Activated CD4-positive, alpha-beta T cell treated with anti-CD3 and anti-CD28 coated beads for 36 hours (primary cell): ENCODE measurements around the gene RNF151. TPM values are rescaled to one million over a fixed set of nuclear protein-coding genes. Genes with fewer than 3 reads are reported as not detected.
A peak's percentile ranks its signal among the peaks of the same experiment; 100 is the strongest.
"Not testable (repeated sequence)": the region's sequence is repeated elsewhere in the genome, so short reads cannot be mapped to it uniquely, and the experiment has no call there.

Source experiments
- ATAC-seq: fragments of 200-7000 bp; cut with Tn5 transposase; one replicate; pipeline ENCODE4 v1.10.0; 2021; ENCODE audit warnings: mild to moderate bottlenecking, moderate library complexity
- CTCF ChIA-PET: fragments of 350-600 bp; sonication (Branson Sonifier 250); formaldehyde crosslinking; loops from one replicate; lab custom pipeline; 2021; ENCODE audit warnings: antibody characterized with exemption; lab: Charles Lee
- POLR2A ChIA-PET: fragments of 350-600 bp; sonication (Branson Sonifier 250); formaldehyde crosslinking; loops from one replicate; lab custom pipeline; 2021; ENCODE audit warnings: antibody characterized with exemption, inconsistent platforms; lab: Charles Lee
- DNase-seq: peaks from one replicate; pipeline ENCODE4 v3.0.0-alpha.2; 2020
- H3K27ac Mint-ChIP-seq: one replicate; pipeline ENCODE4 v1.8.0; 2021; ENCODE audit warnings: mixed read lengths
- H3K27me3 Mint-ChIP-seq: one replicate; pipeline ENCODE4 v1.8.0; 2021; ENCODE audit warnings: mixed read lengths
- H3K36me3 Mint-ChIP-seq: one replicate; pipeline ENCODE4 v1.8.0; 2021; ENCODE audit warnings: low read depth, mixed read lengths
- H3K4me1 Mint-ChIP-seq: one replicate; pipeline ENCODE4 v1.8.0; 2021; ENCODE audit warnings: mixed read lengths
- H3K4me3 Mint-ChIP-seq: one replicate; pipeline ENCODE4 v1.8.0; 2021; ENCODE audit warnings: mild to moderate bottlenecking, moderate library complexity, mixed read lengths
- H3K9me3 Mint-ChIP-seq: one replicate; pipeline ENCODE4 v1.8.0; 2021; ENCODE audit warnings: low read depth, mixed read lengths
- intact Hi-C, 2 experiments: fragments of 100-400 bp; cut with DNase I in 1 of 2; cut with micrococcal nuclease in 1 of 2; formaldehyde crosslinking; loops; one replicate each; pipeline versions ENCODE4 v1.14.2 to v1.15.1; 2022 to 2024; cut with DNase I, micrococcal nuclease
- total RNA-seq, 2 experiments: library from RNA; stranded (reverse); gene quantifications; one replicate each; pipeline ENCODE4 v1.2.3, GENCODE V29; 2021

RNF151 gene
- total RNA-seq, 2 experiments from 2014 or later = not detected

GRCh38 chr16:1926271-1926670, 40.4 kb upstream of the RNF151 start:
- CTCF ChIA-PET = interaction anchor here (3.3 kb wide), 1 partner anchor 14 kb away, joined by 16 read pairs; no protein-coding TSS in a partner anchor

GRCh38 chr16:1929105-1929504, 37.6 kb upstream of the RNF151 start:
- DNase-seq (peak; percentile 49), ATAC-seq (peak; percentile 33)
- H3K36me3 Mint-ChIP-seq = no peaks in the 10 kb centered on the region
- intact Hi-C loops = loop anchor here (1.0 to 2.0 kb wide), 9 partner anchors 14 to 318 kb away; partner anchors contain the start of genes MSRB1 (in 2 of the 2), HAGH (in 1 of the 2), MEIOB (in 1 of the 2) and MRPS34 (in 1 of the 2)
- H3K9me3 Mint-ChIP-seq = no peaks in the 10 kb centered on the region
- H3K4me3 Mint-ChIP-seq = peak overlapping the region; percentile 58
- ChIA-PET POLR2A (interaction anchor here (0.6 kb wide), 1 partner anchor 23 kb away, joined by 3 read pairs; no protein-coding TSS in a partner anchor), CTCF (interaction anchor here (0.6 to 3.3 kb wide), 12 partner anchors 8 to 456 kb away, joined by 3 to 16 read pairs (median 4); partner anchors contain the start of genes JPT2, NUBP2 and SPSB3)
- H3K4me1 Mint-ChIP-seq = peaks cover 2% of the 10 kb centered on the region
- no peak overlapping the region for H3K27ac Mint-ChIP-seq
- peaks cover 5% of the 10 kb centered on the region for H3K27me3 Mint-ChIP-seq

More at GRCh38 chr16:1926271-1926670, 40.4 kb upstream of the RNF151 start:
- DNase-seq (no peak), ATAC-seq (no peak)
- no peaks in the 10 kb centered on the region for H3K36me3 Mint-ChIP-seq
- peaks cover 19% of the 10 kb centered on the region for H3K27me3 Mint-ChIP-seq
- H3K4me1 Mint-ChIP-seq = peaks cover 2% of the 10 kb centered on the region
- no peak overlapping the region for H3K27ac Mint-ChIP-seq
- no peaks in the 10 kb centered on the region for H3K9me3 Mint-ChIP-seq
- POLR2A ChIA-PET = no interaction called here
- intact Hi-C loops = no loop called here
- no peak overlapping the region for H3K4me3 Mint-ChIP-seq

DNA sequence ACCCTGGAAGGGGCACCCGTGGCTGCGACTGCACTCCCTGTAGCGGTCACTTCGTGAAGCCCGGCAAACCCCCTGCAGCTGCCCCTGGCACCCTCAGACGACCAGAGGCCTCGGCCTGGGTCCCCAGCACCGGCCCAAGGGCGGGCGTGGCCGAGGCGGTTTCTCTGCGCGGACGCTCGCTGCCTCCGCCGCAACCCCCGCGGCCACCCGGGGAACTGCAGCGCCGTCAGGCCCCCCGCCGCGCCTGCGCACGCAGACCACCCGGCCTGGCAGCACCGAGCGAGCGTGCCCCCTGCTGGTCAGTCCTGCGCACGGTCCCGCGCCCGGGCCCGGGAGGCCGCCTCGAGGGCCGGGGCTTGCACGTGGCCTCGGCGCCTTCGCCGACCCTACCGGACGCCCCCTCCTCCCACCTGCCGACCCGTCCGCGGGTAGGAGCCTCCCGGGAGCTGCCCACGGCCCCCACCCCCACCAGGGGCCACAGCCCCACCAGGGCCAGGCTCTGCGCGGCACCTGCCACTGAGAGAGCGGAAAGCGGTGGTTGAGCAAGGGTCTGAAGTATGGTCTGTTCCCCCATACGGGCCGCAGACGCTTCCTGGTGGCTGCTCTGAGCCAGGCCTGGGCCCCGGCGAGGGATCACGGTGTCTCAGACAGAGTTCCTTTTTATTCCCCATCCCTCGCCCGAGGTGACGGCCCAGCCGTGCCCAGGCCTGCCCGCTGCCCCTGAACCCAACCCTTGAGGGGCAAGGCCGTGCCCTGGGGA, 36.9 kb upstream of the RNF151 start:
- peak overlapping the region; percentile 47 for H3K4me3 Mint-ChIP-seq
- DNase-seq (peak; percentile 96), ATAC-seq (peak; percentile 98)
- ChIA-PET CTCF (interaction anchor here (0.6 to 3.3 kb wide), 10 partner anchors 11 to 252 kb away, joined by 3 to 16 read pairs (median 4); partner anchors contain the start of genes JPT2, NUBP2 and SPSB3), POLR2A (no interaction called here)
- intact Hi-C loops = loop anchor here (1.0 to 2.0 kb wide), 9 partner anchors 14 to 319 kb away; partner anchors contain the start of genes MSRB1 (in 2 of the 2), HAGH (in 1 of the 2), MEIOB (in 1 of the 2) and MRPS34 (in 1 of the 2)
- H3K9me3 Mint-ChIP-seq = no peaks in the 10 kb centered on the region
- peaks cover 2% of the 10 kb centered on the region for H3K4me1 Mint-ChIP-seq
- peaks cover under 1% of the 10 kb centered on the region for H3K27me3 Mint-ChIP-seq
- H3K36me3 Mint-ChIP-seq = no peaks in the 10 kb centered on the region
- no peak overlapping the region for H3K27ac Mint-ChIP-seq

DNA sequence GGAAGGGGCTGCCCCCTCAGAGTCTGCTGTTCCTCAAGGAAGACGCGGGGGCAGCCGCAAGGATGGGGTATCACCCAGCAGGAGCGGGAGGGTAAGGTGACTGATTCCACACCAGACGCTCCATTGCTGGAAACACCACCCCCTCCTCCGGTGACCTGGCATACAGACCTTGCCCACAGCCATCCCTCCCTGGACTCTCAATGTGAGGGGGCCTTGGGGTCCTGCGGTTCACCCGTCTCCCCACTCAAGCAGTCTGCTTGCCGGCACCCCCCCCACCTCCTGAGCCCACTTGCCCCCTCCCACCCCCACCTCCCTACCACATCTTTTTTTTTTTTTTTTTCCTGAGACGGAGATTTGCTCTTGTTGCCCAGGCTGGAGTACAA, 36.3 kb upstream of the RNF151 start:
- Mint-ChIP-seq H3K36me3 (no peaks in the 10 kb centered on the region), H3K4me1 (peaks cover 2% of the 10 kb centered on the region), H3K27me3 (no peaks in the 10 kb centered on the region), H3K4me3 (no peak overlapping the region), H3K27ac (no peak overlapping the region), H3K9me3 (no peaks in the 10 kb centered on the region)
- intact Hi-C loops = no loop called here
- POLR2A ChIA-PET = no interaction called here
- ATAC-seq (no peak), DNase-seq (no peak)
- CTCF ChIA-PET = interaction anchor here (0.6 to 1.7 kb wide), 4 partner anchors 66 to 149 kb away, joined by 3 to 6 read pairs (median 4); no protein-coding TSS in a partner anchor

- Mint-ChIP-seq H3K27me3 (no peaks in the 10 kb centered on the region), H3K4me1 (peaks cover 2% of the 10 kb centered on the region), H3K4me3 (no peak overlapping the region), H3K27ac (no peak overlapping the region), H3K9me3 (no peaks in the 10 kb centered on the region), H3K36me3 (no peaks in the 10 kb centered on the region)
- intact Hi-C loops = no loop called here
- CTCF ChIA-PET = no interaction called here
- ATAC-seq (no peak), DNase-seq (no peak)
- POLR2A ChIA-PET = no interaction called here
Observed at GRCh38 chr16:1932050-1933028, 34.3 kb upstream of the RNF151 start.

- ChIA-PET POLR2A (no interaction called here), CTCF (no interaction called here)
- peaks cover 2% of the 10 kb centered on the region for H3K4me1 Mint-ChIP-seq
- H3K27ac Mint-ChIP-seq = no peak overlapping the region
- DNase-seq = no peak
- no peaks in the 10 kb centered on the region for H3K27me3 Mint-ChIP-seq
- H3K36me3 Mint-ChIP-seq = no peaks in the 10 kb centered on the region
- ATAC-seq = no peak
- intact Hi-C loops = no loop called here
- no peak overlapping the region for H3K4me3 Mint-ChIP-seq
- no peaks in the 10 kb centered on the region for H3K9me3 Mint-ChIP-seq
Observed at GRCh38 chr16:1933097-1933661, 33.5 kb upstream of the RNF151 start.

DNA sequence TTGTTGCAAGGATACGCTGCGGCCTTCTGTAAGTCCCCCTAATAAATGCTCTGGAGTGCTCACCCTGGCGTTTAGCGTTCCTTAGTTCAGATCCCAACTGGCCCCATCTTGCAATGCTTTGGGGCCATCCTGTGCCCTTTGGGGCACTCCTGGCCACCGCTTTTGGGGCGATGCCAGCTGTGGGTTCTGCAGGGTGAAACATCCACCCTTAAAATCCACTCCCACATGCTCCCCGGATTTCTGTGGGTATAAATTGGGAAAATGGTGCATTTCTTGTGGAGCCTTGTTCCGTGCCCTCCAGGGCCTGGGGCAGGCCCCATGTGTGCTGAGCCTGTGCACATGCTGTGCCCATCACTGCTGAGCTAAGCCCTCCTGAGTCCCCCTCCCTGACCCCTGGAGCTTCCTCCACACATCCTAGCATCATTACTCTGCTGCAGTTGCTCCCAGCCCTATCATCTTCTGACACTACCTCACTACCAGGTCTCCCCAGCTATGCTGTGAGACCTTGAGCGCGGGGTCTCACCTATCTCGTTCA, 29.6 kb upstream of the RNF151 start:
- CTCF ChIA-PET = interaction anchor here (0.9 kb wide), 1 partner anchor 8 kb away, joined by 3 read pairs; no protein-coding TSS in a partner anchor
- ATAC-seq = no peak

DNA sequence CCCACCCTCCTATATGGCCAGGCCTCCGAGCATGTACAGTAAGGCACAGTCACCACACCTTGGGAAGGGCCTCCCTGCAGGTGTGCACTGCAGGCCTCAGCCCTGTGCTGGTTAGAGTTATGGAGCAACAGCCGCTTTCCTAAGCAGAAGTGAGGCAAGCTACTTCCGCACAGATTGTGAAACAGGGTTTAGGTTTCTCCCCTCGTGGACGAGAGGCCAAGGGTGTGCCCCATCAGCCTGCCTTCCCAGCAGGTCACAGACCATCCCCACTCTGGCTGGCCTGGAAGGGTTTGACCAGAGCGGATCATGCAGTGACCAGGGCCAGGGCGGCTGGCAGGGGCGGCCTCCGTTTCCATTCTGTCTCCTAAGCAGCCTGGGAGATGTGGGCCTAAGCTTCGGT, 28.3 kb upstream of the RNF151 start:
- CTCF ChIA-PET = interaction anchor here (4.3 kb wide), 1 partner anchor 10 kb away, joined by 16 read pairs; no protein-coding TSS in a partner anchor
- POLR2A ChIA-PET = no interaction called here
- peaks cover 13% of the 10 kb centered on the region for H3K4me1 Mint-ChIP-seq
- ATAC-seq (no peak), DNase-seq (no peak)
- H3K27ac Mint-ChIP-seq = no peak overlapping the region
- intact Hi-C loops = no loop called here
- H3K4me3 Mint-ChIP-seq = no peak overlapping the region
- H3K36me3 Mint-ChIP-seq = peaks cover 4% of the 10 kb centered on the region
- H3K27me3 Mint-ChIP-seq = no peaks in the 10 kb centered on the region
- H3K9me3 Mint-ChIP-seq = no peaks in the 10 kb centered on the region

More for the DNA sequence above, 29.6 kb upstream of the RNF151 start:
- Mint-ChIP-seq H3K4me1 (peaks cover 9% of the 10 kb centered on the region), H3K27me3 (no peaks in the 10 kb centered on the region), H3K4me3 (no peak overlapping the region), H3K36me3 (peaks cover 4% of the 10 kb centered on the region), H3K9me3 (no peaks in the 10 kb centered on the region), H3K27ac (no peak overlapping the region)
- DNase-seq = no peak
- intact Hi-C loops = no loop called here
- POLR2A ChIA-PET = no interaction called here

DNA sequence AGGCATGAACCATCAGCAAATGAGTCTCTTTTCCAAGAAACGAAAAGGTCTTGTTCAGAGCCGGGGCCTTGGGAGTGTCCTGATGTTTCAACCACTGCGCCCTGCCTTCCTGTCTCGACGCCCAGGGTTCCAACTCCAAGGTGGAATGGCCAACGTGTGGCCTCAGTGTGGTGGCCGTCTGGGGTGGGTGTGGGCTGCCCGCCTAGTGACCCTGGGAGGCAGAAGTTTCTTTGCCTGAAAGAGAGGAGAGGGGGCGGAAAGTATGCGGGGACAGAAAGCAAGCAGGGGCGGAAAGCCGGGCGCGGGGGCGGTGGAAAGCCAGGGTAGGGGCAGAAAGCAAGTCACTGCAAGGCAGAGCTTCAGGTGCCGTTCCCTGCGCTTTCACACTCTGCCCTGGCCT, 27.7 kb upstream of the RNF151 start:
- no peaks in the 10 kb centered on the region for H3K27me3 Mint-ChIP-seq
- H3K27ac Mint-ChIP-seq = no peak overlapping the region
- H3K36me3 Mint-ChIP-seq = peaks cover 4% of the 10 kb centered on the region
- ATAC-seq (no peak), DNase-seq (no peak)
- ChIA-PET POLR2A (no interaction called here), CTCF (interaction anchor here (4.3 kb wide), 1 partner anchor 11 kb away, joined by 16 read pairs; no protein-coding TSS in a partner anchor)
- no peaks in the 10 kb centered on the region for H3K9me3 Mint-ChIP-seq
- peaks cover 17% of the 10 kb centered on the region for H3K4me1 Mint-ChIP-seq
- intact Hi-C loops = no loop called here
- no peak overlapping the region for H3K4me3 Mint-ChIP-seq

DNA sequence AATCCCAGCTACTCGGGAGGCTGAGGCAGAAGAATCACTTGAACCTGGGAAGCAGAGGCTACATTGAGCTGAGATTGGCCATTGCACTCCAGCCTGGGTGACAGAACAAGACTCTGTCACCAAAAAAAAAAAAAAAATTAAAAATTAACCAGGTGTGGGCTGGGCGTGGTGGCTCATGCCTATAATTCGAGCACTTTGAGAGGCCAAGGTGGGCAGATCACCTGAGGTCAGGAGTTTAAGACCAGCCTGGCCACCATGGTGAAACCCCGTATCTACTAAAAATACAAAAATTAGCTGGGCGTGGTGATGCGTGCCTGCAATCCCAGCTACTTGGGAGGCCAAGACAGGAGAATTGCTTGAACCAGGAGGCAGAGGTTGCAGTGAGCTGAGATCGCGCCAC, 26.8 kb upstream of the RNF151 start:
- H3K36me3 Mint-ChIP-seq, H3K27ac Mint-ChIP-seq, ATAC-seq, H3K4me3 Mint-ChIP-seq, H3K27me3 Mint-ChIP-seq, H3K9me3 Mint-ChIP-seq, DNase-seq: not testable (repeated sequence)
- POLR2A ChIA-PET = interaction anchor here (0.5 to 0.6 kb wide), 2 partner anchors 248 to 607 kb away, joined by 4 read pairs; no protein-coding TSS in a partner anchor
- peaks cover 26% of the 10 kb centered on the region for H3K4me1 Mint-ChIP-seq
- CTCF ChIA-PET = interaction anchor here (0.6 to 4.3 kb wide), 3 partner anchors 12 to 766 kb away, joined by 3 to 16 read pairs (median 3); no protein-coding TSS in a partner anchor
- intact Hi-C loops = loop anchor here in 1 of 2 experiments (5.0 to 10.0 kb wide), 3 partner anchors 197 to 595 kb away; partner anchors contain the start of genes PKD1 and UQCC4
